Upper lobe of right lung (tissue), 1 donor: ENCODE data around the gene SLC46A3. TPM values are rescaled to one million over a fixed set of nuclear protein-coding genes. Genes with fewer than 3 reads are reported as not detected.

Experiments used
- ATAC-seq: fragments of 200-7000 bp; cut with Tn5 transposase; one replicate; pipeline ENCODE4 v1.9.1; 2020; ENCODE audit warnings: mild to moderate bottlenecking, moderate library complexity
- DNase-seq: peaks from one replicate; pipeline ENCODE4 v3.0.0-alpha.2; 2020
- H3K27ac ChIP-seq: fragments of 200-600 bp; one replicate; pipeline ENCODE4 v1.8.0; 2022
- H3K27me3 ChIP-seq: fragments of 200-600 bp; one replicate; pipeline ENCODE4 v1.8.0; 2022; ENCODE audit warnings: mild to moderate bottlenecking
- H3K36me3 ChIP-seq: fragments of 200-600 bp; one replicate; pipeline ENCODE4 v1.8.0; 2022
- H3K4me1 ChIP-seq: fragments of 200-600 bp; one replicate; pipeline ENCODE4 v1.8.0; 2022
- H3K4me3 ChIP-seq: fragments of 200-600 bp; one replicate; pipeline ENCODE4 v1.8.0; 2022; ENCODE audit warnings: mild to moderate bottlenecking
- H3K9me3 ChIP-seq: fragments of 200-600 bp; one replicate; pipeline ENCODE4 v1.8.0; 2022
- intact Hi-C: fragments of 100-400 bp; cut with DNase I; formaldehyde crosslinking; loops from one replicate; pipeline ENCODE4 v1.11.0; 2022
- total RNA-seq: library from RNA; stranded (reverse); fragmentation: NEBNext Ultra II Directional; extraction: Animal tissue kit (Norgen Biotek cat#: 25700); gene quantifications from one replicate; pipeline ENCODE4 v1.2.1, GENCODE V29; 2021
- TF ChIP-seq, protein P1 (sequence below): fragments of 200-600 bp; IDR thresholded peaks from one replicate; pipeline ENCODE4 v1.8.0; 2022; ENCODE audit warnings: antibody characterized with exemption
- donor health status: DM: no; HTN: yes; CAD: no; lungs with severe emphysema.

SLC46A3 gene
- total RNA-seq, 1 donor from 2014 or later: 20.2 TPM

DNA sequence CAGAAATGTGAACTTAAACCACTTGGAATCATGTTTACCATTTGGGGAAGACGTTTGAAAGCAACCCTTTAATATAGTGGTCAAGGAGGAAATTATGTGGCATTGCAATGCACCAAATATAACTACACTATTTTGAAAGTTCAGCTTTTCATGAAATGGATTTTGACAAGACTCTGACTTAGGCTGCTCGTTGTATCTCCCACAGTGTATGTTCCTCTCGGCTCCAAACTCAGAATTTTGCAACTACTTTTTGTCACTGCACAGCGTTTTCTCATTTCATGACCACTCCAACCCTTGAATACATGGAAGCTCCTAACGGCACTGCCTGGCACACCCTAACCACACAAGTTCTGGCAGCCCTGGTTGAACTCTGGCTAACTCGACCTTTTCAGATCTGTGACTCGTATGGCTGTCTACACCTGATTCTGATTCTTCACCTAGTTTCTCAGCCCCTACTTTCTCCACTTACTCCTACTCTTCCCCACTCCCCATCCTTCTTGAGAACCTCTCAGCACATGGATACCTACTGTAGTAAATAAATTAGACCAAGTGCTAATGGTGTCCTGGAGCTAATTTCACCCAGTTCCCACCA is 66.9 kb downstream of the SLC46A3 start:
- Histone ChIP-seq H3K27me3 (no peaks in the 10 kb centered on the region), H3K4me1 (no peaks in the 10 kb centered on the region), H3K27ac (no peak overlapping the region), H3K4me3 (no peak overlapping the region), H3K9me3 (no peaks in the 10 kb centered on the region), H3K36me3 (no peaks in the 10 kb centered on the region)
- intact Hi-C loops: no loop called here
- ATAC-seq (no peak), DNase-seq (no peak)
- TF ChIP-seq, protein P1, sequence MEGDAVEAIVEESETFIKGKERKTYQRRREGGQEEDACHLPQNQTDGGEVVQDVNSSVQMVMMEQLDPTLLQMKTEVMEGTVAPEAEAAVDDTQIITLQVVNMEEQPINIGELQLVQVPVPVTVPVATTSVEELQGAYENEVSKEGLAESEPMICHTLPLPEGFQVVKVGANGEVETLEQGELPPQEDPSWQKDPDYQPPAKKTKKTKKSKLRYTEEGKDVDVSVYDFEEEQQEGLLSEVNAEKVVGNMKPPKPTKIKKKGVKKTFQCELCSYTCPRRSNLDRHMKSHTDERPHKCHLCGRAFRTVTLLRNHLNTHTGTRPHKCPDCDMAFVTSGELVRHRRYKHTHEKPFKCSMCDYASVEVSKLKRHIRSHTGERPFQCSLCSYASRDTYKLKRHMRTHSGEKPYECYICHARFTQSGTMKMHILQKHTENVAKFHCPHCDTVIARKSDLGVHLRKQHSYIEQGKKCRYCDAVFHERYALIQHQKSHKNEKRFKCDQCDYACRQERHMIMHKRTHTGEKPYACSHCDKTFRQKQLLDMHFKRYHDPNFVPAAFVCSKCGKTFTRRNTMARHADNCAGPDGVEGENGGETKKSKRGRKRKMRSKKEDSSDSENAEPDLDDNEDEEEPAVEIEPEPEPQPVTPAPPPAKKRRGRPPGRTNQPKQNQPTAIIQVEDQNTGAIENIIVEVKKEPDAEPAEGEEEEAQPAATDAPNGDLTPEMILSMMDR: no peak

DNA sequence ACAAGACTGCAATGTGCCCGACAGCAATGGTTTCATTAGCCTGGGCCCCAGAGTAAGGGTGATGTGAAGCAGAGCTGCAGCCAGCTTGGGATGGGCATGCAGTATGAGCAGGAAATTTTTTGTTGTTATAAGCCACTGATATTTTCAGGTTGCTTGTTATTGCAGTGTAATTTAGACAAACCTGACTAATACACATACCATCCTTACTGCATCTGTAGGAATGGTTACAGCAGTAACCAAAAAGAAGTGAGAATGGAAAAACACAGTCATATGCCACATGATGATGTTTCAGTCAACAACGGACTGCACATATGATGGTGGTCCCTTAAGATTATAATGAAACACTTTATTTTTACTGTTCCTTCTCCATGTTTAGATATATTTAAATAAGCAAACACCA is 68.5 kb downstream of the SLC46A3 start:
- no peak overlapping the region for H3K27ac ChIP-seq
- ATAC-seq (no peak), DNase-seq (no peak)
- intact Hi-C loops: no loop called here
- TF ChIP-seq, protein P1: no peak
- H3K9me3 ChIP-seq: no peaks in the 10 kb centered on the region
- H3K36me3 ChIP-seq: no peaks in the 10 kb centered on the region
- no peaks in the 10 kb centered on the region for H3K4me1 ChIP-seq
- H3K27me3 ChIP-seq: no peaks in the 10 kb centered on the region
- H3K4me3 ChIP-seq: no peak overlapping the region

Other genes with a start within 250 kb of the SLC46A3 start
- gene FLT1, start 223.8 kb downstream of the SLC46A3 start, total RNA-seq: 72.4 TPM
- gene POMP, start 59.8 kb downstream of the SLC46A3 start, total RNA-seq: 56.5 TPM
- 0.41 TPM for gene MTUS2, start 101.4 kb upstream of the SLC46A3 start, total RNA-seq